ENCODE data around the gene DNAJC17. TPM values are rescaled to one million over a fixed set of nuclear protein-coding genes. Genes with fewer than 3 reads are reported as not detected.
A peak's percentile ranks its signal among the peaks of the same experiment; 100 is the strongest.

DNAJC17 gene
- total RNA-seq, 1 donor: 14.8 TPM

DNA sequence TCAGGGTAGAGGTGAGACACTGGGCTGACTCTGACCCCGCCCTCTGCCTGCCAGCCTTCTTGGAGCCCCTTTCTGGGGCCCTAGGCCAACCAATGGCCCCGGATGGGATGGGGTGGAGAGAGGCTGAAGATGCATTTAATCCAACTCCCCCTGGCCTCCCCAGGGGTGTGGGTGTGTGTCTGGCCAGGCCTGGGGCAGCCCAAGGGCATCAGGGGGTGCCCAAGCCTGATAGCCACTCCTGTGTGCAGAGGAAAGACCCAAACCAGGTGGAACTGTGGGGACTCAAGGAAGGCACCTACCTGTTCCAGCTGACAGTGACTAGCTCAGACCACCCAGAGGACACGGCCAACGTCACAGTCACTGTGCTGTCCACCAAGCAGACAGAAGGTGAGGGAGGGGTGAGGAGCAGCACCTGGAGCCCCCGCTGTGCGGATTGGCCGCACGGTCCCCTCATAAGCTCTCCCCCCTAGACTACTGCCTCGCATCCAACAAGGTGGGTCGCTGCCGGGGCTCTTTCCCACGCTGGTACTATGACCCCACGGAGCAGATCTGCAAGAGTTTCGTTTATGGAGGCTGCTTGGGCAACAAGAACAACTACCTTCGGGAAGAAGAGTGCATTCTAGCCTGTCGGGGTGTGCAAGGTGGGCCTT, 46.1 kb upstream of the DNAJC17 start:
- peak; percentile 66 for DNase-seq (ENCODE audit: insufficient read length, low spot score, missing footprints)
- no peaks in the 10 kb centered on the region for H3K4me1 ChIP-seq (ENCODE audit: insufficient read depth, low read length)
- no peaks in the 10 kb centered on the region for H3K36me3 ChIP-seq (ENCODE audit: insufficient read depth, low read length)
- H3K4me3 ChIP-seq (ENCODE audit: insufficient read depth, low read length): no peak overlapping the region
- H2AFZ ChIP-seq (ENCODE audit: low read length): no peak overlapping the region
- no peaks in the 10 kb centered on the region for H3K79me2 ChIP-seq (ENCODE audit: insufficient read depth, low read length)
- TF ChIP-seq, protein P1, sequence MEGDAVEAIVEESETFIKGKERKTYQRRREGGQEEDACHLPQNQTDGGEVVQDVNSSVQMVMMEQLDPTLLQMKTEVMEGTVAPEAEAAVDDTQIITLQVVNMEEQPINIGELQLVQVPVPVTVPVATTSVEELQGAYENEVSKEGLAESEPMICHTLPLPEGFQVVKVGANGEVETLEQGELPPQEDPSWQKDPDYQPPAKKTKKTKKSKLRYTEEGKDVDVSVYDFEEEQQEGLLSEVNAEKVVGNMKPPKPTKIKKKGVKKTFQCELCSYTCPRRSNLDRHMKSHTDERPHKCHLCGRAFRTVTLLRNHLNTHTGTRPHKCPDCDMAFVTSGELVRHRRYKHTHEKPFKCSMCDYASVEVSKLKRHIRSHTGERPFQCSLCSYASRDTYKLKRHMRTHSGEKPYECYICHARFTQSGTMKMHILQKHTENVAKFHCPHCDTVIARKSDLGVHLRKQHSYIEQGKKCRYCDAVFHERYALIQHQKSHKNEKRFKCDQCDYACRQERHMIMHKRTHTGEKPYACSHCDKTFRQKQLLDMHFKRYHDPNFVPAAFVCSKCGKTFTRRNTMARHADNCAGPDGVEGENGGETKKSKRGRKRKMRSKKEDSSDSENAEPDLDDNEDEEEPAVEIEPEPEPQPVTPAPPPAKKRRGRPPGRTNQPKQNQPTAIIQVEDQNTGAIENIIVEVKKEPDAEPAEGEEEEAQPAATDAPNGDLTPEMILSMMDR (IDR thresholded peaks at IDR 0.05; ENCODE audit: extremely low read depth, low read depth, low read length): no peak
- no peak overlapping the region for H3K27ac ChIP-seq (ENCODE audit: low read depth, low read length)
- no peaks in the 10 kb centered on the region for H3K27me3 ChIP-seq (ENCODE audit: insufficient read depth, low read length)
- H3K4me2 ChIP-seq (ENCODE audit: insufficient read depth, low read length): no peak overlapping the region
- H4K20me1 ChIP-seq (ENCODE audit: insufficient read depth, low read length): no peaks in the 10 kb centered on the region
- no peaks in the 10 kb centered on the region for H3K9me3 ChIP-seq (ENCODE audit: low read depth, low read length)

DNA sequence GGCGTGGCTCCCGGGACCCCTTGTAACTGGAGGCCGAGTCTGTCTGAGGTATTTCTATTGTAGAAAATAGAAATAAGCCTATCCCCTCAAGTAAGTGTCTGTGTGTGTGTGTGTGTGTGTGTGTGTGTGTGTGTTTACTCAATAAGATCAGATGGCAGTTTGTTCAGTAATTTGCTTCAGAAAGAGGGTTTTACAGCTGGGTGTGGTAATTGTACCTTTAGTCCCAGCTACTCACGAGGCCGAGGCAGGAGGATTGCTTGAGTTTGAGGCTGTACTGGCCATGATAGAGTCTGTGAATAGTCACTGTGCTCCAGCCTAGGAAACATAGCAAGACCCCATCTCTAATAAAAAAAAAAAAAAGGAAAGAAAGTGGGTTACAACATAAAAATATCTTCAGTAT, 45.3 kb upstream of the DNAJC17 start:
- Histone ChIP-seq H3K4me2 (ENCODE audit: insufficient read depth, low read length) (no peak overlapping the region), H3K27me3 (ENCODE audit: insufficient read depth, low read length) (peaks cover 3% of the 10 kb centered on the region), H3K36me3 (ENCODE audit: insufficient read depth, low read length) (no peaks in the 10 kb centered on the region), H3K4me3 (ENCODE audit: insufficient read depth, low read length) (no peak overlapping the region), H3K4me1 (ENCODE audit: insufficient read depth, low read length) (no peaks in the 10 kb centered on the region), H3K9me3 (ENCODE audit: low read depth, low read length) (no peaks in the 10 kb centered on the region), H2AFZ (ENCODE audit: low read length) (no peak overlapping the region), H4K20me1 (ENCODE audit: insufficient read depth, low read length) (no peaks in the 10 kb centered on the region), H3K27ac (ENCODE audit: low read depth, low read length) (no peak overlapping the region), H3K79me2 (ENCODE audit: insufficient read depth, low read length) (no peaks in the 10 kb centered on the region)
- TF ChIP-seq, protein P1 (IDR thresholded peaks at IDR 0.05; ENCODE audit: extremely low read depth, low read depth, low read length): no peak
- peak; percentile 45 for DNase-seq (ENCODE audit: insufficient read length, low spot score, missing footprints)

DNA sequence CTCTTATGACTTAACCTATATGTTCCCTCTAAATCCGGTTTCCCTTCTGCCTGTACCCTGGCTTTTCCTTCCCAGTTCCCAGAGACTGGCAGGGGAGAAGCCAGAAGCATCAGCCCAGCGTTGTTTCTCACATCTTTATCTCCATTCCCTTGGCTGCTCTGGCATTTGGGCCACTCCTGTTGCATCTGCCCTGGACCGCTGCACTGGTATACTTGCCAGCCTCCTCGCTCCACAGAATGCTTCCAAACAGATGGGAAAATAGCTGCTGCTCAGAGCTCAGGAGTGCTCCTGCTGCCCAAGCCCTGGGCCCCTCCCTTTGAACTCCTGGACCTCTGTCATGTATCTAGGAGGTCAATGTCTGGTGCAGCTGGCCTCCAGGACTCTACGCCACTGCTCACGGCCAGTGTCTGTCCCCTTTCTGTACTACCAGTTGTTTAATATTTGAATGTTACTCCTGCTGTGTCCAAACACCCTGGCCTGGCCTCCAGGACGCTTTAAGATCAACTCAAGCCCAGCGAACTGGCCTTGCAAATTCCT, 43.4 kb upstream of the DNAJC17 start:
- Histone ChIP-seq H2AFZ (ENCODE audit: low read length) (no peak overlapping the region), H3K4me1 (ENCODE audit: insufficient read depth, low read length) (peaks cover 6% of the 10 kb centered on the region), H3K4me3 (ENCODE audit: insufficient read depth, low read length) (no peak overlapping the region), H3K27me3 (ENCODE audit: insufficient read depth, low read length) (peaks cover 4% of the 10 kb centered on the region), H3K4me2 (ENCODE audit: insufficient read depth, low read length) (no peak overlapping the region), H3K9me3 (ENCODE audit: low read depth, low read length) (no peaks in the 10 kb centered on the region), H3K36me3 (ENCODE audit: insufficient read depth, low read length) (no peaks in the 10 kb centered on the region), H4K20me1 (ENCODE audit: insufficient read depth, low read length) (no peaks in the 10 kb centered on the region), H3K27ac (ENCODE audit: low read depth, low read length) (no peak overlapping the region), H3K79me2 (ENCODE audit: insufficient read depth, low read length) (no peaks in the 10 kb centered on the region)
- TF ChIP-seq, protein P1 (IDR thresholded peaks at IDR 0.05; ENCODE audit: extremely low read depth, low read depth, low read length): no peak
- DNase-seq (ENCODE audit: insufficient read length, low spot score, missing footprints): peak; percentile 54

DNA sequence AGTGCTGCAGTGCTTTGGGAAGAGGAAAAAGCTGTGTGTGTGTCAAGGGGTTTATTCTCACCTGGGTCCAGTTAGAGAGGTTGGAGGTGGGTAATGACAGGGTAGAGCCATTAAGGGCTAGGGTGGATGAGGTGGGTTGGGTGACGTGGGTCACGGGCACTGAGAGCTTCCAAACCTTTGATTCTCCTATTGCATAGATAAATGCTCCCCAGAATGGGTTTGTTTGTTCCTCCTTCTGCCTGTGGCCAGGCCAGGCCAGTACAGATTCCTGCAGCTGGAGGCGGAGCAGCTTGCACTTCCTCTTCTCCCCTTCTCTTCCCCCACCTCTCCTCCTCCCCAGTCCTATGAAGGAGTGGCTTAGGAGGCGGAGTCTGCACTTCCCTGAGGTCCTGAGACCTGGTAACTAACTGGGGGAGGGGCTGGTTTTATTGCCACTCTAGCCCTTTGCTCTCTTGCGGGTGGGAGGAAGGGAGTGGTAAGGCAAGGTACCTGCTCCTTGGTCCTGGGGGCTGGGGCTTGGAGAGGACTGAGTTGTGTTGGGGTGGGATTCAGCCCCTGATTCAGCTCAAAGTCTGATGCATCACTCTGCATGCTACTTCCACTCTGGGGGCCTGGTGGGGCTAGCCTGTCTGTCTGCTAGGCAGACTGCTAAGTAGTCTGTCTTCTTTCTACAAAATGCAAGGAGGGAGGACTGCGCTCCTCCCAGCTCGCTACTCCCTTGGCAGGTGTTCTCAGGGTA, 40.1 kb upstream of the DNAJC17 start:
- H3K4me1 ChIP-seq (ENCODE audit: insufficient read depth, low read length): peaks cover 16% of the 10 kb centered on the region
- no peaks in the 10 kb centered on the region for H3K36me3 ChIP-seq (ENCODE audit: insufficient read depth, low read length)
- no peak overlapping the region for H3K4me3 ChIP-seq (ENCODE audit: insufficient read depth, low read length)
- H3K4me2 ChIP-seq (ENCODE audit: insufficient read depth, low read length): no peak overlapping the region
- no peak overlapping the region for H2AFZ ChIP-seq (ENCODE audit: low read length)
- no peaks in the 10 kb centered on the region for H3K79me2 ChIP-seq (ENCODE audit: insufficient read depth, low read length)
- peaks cover 27% of the 10 kb centered on the region for H3K27me3 ChIP-seq (ENCODE audit: insufficient read depth, low read length)
- H3K27ac ChIP-seq (ENCODE audit: low read depth, low read length): no peak overlapping the region
- TF ChIP-seq, protein P1 (IDR thresholded peaks at IDR 0.05; ENCODE audit: extremely low read depth, low read depth, low read length): no peak
- H3K9me3 ChIP-seq (ENCODE audit: low read depth, low read length): no peaks in the 10 kb centered on the region
- H4K20me1 ChIP-seq (ENCODE audit: insufficient read depth, low read length): no peaks in the 10 kb centered on the region
- peak; percentile 65 for DNase-seq (ENCODE audit: insufficient read length, low spot score, missing footprints)

Measured in osteoblast (primary cell).